Activated T-helper 9 cell treated with anti-CD3 and anti-CD28 coated beads, Interleukin-2, amount 50 U/mL, for 16 hours (primary cell): ENCODE results near the gene HECA.
"Not testable (repeated sequence)": the region's sequence is repeated elsewhere in the genome, so short reads cannot be mapped to it uniquely, and the experiment has no call there.

Source experiments
- DNase-seq: peaks from one replicate; pipeline ENCODE4 v3.0.0-alpha.2; 2020; ENCODE audit warnings: low read depth

HECA gene

DNA sequence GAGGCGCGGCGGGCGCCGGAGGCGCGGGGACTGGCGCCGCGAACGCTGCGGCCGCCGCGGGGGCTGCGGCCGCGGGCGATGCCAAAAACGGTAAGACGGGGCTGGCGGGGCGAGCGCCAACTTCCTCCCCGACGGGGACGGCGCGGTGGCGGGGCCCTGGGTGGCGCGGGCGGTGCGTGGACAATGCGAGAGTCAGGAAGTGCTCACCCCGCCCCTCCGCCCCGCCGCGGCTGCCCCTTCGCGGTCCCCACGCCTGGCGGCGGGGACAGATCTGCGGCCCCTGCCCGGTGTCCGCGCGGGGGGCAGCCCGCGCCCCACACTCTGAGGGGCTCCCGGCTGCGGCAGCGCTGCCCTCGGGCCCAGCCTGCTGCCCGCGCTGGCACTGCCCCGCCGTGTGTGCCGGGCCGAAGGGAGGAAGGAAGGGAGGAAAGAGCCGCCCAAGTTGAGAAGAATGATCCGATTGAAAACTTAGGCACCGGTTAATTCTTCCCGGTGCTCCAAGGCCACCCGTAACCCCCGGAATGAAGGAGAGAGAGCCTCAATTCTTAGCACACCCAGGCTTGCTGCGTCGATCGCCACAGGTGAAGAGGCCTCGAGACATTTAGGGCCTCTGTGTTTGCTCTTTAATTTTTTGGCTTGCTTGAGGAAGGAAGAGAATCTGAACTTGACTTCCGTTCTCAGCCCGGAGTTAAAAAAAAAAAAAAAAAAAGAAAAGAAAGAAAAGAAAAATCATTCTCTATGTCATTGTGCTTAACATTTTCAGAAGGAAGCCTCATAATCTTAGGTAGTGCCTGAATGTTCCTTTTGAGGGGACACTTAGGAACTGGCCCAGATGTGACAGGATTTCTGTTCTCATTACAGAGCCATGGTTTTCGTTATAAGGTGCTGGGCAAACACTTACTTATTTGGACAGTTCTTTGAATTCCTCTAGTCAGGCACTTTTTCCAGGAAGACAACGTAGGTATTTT, 982 bp downstream of the HECA start:
- DNase-seq, result peak; percentile 56

DNA sequence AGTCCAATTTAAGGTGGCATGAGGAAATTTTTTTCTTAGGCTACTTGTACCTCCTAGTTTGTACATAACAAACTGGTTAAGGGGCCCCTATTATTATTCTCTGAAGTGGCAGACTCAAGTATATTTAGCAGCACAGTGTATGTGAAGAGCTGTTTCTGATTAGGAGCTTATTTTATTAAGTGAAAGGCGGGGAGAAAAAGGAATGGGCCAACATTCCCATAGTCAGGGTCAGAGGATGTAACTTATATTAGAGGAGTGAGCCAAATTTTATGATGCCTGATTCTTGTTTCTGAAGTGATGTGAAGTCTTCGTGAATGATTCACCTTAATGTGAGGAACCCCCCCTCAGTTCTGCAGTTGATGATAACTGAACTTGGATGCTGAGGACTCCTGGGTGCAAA, 2.8 kb downstream of the HECA start:
- no peak for DNase-seq

DNA sequence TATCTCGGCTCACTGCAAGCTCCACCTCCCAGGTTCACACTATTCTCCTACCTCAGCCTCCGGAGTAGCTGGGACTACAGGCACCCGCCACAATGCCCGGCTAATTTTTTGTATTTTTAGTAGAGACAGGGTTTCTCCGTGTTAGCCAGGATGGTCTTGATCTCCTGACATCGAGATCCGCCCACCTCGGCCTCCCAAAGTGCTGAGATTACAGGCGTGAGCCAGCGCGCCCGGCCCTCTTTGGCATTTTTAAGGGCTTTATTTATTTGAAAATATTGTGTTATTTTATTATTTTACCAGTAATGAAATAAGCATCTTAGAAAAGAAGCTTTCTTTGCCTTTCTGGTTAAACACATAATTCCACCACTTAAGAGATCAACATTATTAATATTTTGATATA, 6.0 kb downstream of the HECA start:
- not testable (repeated sequence) for DNase-seq

DNA sequence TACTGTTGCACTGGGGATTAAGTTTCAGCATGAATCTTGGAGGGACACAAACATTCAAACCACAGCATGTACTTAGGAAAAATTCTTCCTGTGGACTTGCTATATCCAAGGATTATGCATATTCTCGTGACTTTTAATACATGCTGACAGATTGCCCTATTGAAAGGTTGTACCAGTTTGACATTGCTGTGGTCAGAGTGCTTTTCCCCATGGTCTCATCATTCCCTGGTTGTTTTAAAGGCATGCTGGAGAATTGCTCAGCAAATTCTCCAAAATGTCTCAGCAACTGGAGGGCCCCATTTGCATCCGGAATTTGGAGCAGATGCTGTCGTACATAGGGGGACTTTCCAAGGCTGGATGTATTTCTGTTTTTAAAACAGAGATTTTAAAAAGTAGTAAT, 7.4 kb downstream of the HECA start:
- no peak for DNase-seq

DNA sequence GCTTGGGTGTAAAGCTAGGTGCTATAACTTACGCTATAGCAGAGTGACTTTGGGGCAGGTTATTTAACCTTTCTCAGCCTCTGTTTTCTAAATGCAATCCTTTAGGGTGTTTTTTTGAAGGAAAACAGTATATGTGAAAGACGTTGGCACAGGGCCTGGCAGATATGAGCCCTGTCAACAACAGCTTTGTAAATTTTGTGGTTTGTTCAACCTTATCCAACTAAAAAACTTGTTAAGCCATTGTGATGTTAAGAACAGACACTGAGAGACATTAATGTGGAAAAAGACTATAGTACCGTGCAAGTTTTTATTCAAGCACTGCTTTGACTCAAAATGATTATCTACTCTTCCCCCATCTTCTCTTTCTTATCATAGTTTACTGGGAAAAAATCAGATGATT, 8.2 kb downstream of the HECA start:
- no peak for DNase-seq

DNA sequence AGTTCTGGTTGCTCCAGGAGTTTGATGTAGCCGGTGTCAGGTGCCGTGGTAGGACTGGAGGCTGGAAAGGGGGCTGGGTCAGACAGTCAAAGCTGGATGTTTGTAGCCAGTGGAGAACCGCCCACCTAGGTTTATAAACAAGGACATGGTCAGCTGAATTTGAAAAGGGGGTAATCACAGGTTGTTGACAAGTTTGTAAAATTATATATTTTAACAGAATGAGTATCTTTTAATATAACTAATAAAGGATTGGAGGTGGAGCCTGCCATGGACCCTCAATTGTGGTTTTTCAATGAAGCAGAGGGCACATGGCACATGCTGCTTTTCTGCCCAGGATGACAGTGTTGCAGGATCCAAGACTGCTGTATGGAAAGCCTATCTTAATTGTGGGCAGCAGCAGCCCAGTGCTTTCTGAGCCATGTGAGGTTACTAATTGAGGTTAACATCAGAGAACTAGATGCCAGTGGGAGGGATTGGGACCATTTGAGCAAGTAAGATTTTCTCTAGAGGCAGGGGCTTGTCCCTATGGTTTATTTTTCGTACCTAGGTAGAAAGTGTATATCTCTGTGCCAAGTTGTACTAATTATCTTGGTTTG, 9.7 kb downstream of the HECA start:
- no peak for DNase-seq

DNA sequence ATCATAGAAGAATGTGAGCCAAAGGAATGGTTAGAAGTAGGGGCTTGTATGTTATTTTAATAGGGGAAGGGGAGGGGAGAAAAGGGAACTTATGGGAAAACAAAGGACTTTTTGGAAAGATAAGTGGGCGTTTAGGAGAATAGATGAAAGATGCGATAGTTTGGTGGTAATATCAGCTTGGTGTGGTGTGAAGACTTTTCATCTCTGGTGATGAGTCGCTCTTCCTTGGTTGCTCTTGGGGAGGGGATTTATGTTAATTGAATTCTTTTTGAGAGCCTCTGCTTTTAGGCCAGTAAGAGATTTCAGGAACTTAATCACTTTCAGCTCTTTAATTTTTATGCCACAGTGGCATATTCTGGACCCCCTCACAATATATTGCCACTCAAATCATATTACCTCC, 10.8 kb downstream of the HECA start:
- no peak for DNase-seq

DNA sequence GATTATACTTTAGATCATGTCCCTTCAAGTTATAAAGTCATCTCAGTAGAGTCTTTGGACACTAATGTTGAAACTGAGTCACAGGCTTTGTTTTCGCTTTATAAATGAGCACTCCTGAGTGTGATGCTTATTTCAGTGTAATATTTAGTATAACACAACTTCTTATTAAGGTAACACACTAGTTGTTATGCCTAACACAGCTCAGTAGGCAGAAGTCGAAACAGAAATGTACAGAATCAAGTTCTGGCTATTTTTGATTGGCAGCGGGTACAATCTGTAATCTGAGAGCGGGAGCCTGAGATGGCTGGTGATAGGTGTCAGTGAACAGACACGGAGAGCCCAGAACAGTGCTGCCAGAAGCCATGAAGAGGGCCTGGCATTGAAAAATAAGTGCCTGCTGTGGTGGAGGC, 11.4 kb downstream of the HECA start:
- no peak for DNase-seq

DNA sequence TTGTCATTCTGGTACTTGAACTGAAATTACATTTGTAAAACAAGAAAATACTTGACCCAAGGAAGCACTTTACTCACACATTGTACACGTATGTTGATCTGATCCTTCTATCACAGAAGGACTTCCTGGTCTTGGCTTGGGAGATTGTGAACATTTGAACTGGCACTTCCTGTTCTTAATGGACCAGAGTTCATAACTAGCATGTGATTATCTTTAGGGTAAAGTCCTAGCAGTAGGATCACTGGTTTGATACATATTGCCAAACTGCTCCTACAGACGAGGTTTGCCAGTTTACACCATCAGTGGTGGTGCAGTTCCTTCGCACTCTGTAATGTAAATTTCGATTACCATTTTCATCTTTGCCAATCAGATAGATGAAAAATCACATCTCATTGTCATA, 12.7 kb downstream of the HECA start:
- no peak for DNase-seq

DNA sequence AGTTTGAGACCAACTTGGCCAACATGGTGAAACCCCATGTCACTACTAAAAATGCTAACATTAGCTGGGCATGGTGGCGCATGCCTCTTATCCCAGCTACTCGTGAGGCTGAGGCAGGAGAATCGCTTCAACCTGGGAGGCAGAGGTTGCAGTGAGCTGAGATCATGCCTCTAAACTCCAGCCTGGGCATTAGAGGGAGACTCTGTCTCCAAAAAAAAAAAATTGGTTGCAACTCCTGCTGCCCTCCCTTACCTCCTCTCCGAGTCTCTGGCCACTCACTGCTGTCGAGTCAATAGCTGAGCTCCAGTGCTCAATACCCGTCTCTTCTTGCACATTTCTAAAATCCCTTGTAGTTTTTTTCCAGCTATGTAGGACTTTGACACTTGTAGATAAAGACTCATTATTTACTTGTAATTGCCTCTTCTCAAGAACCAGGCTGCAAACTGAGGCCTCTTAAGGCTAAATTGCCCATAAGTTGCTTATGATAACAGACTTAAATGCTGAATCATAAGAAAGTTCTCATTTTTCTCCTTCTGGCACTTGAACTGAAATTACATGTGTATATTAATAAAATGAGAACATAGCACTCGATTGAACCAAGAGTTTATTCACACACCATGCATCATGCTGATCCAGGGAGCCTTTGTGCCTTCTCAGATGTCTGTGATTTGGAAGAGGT, 13.8 kb downstream of the HECA start:
- DNase-seq, result no peak

DNA sequence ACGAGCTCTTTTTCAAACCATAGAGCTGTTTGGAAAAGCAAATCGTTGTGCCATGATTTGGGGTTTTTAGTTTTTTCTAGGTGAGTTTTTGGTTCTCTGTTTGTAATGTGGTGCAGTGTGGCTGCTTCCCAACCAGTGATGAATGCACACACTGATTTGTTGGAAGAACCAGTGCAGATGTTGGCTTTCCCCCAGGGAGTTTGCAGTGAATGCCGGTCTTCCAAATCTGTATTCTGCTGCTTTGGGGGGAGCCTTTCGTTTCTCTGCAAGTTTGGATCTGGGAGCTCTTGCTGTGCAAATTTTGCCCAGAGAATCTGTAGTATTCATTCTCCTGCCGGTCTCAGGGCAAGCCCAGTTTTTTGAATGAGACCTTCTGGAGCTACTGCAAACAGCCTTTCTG, 14.5 kb downstream of the HECA start:
- no peak for DNase-seq

DNA sequence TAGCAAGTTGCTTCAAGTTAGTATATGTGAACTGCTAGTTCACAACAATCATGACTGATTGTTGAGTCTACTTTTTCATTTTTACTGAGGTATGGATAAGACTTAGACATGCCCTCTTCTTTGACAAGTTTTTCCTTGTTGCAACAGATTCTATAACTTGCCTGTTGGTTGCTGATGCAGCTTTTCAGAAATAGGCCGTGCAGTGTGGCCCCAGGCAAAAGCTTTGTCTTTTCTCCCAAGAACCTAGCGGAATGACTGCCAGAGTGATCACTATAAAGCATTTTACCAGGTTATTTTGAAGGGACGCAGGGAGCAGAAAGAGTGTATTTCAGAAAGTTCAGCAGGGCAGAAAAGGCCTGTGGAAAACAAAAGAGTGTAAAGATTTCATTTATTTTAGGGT, 16.0 kb downstream of the HECA start:
- no peak for DNase-seq

DNA sequence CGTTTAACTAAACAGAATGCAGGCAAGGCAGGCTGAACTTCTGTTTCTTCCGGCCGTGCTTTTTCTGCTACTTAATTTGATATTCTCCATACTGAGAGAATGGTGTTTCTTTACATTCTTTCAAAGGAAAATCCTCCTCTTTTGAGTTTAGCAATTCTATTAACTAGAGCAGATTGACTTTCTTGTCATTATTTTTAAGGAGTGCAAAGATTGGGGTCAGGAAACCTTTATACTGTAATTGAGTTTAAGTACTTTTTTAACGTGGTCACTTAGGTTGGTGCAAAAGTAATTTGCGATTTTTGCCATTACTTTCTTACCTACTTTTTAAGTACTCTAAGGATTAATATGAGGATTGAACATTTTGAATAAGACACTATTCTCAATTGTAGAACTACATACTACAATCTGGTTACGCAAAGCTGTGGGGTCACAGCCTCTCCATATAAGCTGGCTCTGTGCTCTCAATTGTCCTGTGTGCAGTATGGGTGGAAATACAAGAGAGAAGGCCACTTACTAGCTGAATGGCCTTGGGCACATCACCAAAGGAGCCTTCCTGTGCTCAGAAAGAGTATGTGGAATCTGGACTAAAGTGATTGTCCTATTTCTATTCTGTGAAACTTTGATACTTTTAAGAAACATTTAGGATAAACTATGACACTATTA, 16.7 kb downstream of the HECA start:
- no peak for DNase-seq

DNA sequence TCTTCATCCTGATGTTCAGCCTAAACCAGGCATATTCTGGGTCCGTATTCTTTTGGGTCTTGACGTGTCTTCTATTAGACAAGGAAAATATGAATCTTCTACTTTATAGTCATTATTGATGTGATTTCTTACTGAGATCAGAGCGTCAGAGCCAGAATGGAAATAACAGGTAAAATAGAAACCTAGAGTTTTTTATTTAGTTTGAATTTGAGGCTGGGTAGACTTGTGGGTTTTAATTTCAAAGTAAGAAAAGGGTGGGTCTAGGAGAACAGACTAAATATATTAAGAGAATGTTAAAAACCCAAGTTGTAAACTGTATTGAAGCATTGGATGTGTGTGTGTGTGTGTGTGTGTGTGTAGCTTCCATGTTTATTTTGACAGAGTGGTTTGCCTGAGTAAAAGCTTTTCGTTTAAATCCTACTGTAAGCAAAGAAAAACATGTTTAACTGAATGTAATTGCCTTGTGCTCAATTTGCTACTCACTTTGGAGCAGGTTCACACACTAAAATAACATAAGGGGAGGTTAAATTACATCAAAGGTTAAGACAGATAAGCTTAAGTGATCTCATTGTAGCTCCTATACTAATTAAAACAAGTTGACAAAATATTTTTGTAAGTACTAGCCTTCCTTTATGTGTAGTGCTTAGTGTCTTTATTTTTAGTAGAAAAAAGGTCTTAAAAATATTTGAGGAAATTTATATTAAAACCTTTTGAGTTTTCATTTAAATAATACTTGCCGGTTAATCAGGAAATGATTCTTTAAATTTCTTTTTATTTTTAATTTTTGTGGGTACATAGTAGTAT, 17.4 kb downstream of the HECA start:
- DNase-seq, result no peak

DNA sequence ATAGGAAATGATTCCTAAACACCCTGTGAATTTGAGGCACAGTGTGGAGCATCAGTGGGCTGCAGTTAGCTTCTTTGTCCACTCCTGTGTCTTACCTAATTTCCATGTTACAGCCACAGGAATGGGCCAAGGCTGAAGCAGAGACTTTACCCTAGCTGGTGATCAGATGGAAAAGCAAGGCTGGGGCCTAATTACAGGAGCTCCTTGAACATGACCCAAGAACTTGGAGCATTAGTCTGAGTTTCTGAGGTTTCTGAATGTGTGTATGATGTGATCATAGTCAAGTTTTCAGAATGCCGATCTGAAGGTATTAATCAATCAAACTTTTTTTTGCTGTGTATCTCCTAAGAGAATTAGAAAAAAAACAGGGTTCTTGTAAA, 18.0 kb downstream of the HECA start:
- no peak for DNase-seq

DNA sequence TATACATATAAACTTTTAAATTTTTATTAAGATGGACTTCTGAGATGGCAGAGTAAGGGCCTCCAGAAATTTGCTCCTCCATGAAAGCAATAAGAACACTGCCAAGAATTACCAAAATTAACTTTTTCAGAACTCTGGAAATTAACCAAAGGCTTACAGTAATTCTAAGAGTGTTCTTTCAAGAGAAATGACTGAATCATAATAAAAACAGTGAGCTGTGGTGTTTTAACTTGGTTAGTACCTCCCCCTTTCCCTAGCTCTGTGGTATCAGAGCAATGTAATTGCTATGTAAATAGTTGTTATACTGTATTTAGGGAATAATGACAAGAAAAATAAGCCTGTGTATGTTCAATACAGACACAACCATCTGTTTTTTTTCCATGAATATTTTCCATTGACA, 19.0 kb downstream of the HECA start:
- no peak for DNase-seq

DNA sequence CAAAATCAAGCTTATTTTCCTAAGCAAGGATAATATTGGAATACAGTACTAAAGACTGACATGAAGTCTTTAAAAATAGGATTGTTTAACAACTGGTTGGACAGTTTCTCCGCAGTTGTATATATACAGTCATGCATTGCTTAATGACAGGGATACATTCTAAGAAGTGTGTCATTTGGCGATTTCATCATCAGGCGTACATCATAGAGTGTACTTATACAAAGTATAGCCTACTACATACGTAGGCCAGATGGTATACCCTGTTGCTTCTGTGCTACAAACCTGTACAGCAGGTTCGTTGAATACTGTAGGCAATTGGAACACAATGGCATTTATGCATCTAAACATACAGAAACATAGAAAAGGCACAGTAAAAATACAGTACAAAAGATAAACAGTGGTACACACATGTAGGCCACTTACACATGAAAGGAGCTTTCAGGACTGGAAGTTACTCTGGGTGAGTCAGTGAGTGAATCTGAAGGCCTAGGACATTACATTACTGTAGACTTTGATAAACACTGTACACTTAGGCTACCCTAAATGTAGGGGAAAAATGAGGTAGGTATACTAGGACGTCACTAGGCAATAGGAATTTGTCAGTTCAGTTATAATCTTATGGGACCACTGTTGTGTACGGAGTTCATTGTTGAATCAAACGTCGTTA, 20.1 kb downstream of the HECA start:
- no peak for DNase-seq

DNA sequence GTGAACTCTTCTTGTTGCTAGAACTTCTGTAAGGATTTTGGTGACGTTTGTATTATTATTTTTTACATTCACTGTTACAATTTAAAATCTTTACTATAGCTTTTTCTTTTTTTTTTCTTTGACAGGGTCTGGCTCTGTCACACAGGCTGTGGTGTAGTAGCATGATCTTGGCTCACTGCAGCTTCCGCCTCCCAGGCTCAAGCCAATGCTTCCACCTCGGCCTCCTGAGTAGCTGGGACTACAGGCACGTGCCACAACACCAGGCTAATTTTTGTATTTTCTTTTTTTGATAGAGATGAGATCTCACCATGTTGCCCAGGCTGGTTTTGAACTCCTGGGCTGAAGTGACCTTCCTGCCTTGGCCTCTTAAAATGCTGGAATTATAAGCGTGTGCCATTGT, 21.2 kb downstream of the HECA start:
- no peak for DNase-seq

DNA sequence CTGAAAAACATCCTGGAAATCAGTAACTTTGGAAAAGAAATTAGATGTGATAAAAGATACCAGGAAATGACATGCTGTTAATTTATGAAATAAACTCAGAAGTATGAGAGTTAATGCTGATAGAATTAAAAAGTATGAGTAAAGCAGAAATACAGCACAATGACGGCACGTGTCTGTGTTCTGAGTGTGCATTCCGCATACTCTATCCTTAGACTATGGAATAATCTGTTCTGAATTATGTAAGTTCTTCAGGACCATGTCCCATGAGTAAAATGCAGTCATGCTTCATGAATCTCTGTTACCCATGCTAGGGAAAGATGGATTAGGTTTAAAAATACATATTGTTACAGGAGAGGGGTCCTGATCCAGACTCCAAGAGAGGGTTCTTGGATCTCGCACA, 21.7 kb downstream of the HECA start:
- no peak for DNase-seq

DNA sequence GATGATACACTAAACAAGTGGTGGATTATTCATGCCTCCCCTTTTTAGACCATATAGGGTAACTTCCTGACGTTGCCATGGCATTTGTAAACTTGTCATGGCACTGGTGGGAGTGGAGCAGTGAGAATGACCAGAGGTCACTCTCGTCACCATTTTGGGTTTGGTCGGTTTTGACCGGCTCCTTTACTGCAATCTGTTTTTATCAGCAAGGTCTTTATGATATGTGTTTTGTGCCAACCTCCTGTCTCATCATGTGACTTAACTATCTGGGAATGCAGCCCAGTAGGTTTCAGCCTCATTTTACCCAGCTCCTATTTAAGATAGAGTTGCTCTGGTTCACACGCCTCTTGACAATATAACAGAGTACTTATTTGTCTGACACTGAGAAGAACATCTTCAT, 22.2 kb downstream of the HECA start:
- not testable (repeated sequence) for DNase-seq

DNA sequence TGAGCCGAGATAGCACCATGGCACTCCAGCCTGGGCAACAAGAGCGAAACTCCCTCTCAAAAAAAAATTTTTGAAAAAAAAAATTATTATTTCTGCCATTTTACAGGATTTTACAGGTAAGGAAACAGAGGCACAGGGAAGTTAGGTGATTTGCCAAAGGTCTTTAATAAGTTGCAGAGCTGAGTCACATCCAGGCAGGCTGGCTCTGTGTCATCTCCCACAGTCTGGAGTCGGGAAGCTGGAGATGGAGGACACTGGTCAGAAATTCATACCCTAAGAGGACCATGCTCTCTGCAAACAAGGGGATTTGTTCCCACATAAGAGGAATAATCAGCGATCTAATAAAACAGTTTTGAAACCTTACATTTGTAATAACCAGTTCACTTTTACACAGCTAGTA, 24.1 kb downstream of the HECA start:
- no peak for DNase-seq
